Measurements from ENCODE around the gene KIF4A. TPM values are rescaled to one million over a fixed set of nuclear protein-coding genes. Genes with fewer than 3 reads are reported as not detected.
A peak's percentile ranks its signal among the peaks of the same experiment; 100 is the strongest.

Gene KIF4A, protein sequence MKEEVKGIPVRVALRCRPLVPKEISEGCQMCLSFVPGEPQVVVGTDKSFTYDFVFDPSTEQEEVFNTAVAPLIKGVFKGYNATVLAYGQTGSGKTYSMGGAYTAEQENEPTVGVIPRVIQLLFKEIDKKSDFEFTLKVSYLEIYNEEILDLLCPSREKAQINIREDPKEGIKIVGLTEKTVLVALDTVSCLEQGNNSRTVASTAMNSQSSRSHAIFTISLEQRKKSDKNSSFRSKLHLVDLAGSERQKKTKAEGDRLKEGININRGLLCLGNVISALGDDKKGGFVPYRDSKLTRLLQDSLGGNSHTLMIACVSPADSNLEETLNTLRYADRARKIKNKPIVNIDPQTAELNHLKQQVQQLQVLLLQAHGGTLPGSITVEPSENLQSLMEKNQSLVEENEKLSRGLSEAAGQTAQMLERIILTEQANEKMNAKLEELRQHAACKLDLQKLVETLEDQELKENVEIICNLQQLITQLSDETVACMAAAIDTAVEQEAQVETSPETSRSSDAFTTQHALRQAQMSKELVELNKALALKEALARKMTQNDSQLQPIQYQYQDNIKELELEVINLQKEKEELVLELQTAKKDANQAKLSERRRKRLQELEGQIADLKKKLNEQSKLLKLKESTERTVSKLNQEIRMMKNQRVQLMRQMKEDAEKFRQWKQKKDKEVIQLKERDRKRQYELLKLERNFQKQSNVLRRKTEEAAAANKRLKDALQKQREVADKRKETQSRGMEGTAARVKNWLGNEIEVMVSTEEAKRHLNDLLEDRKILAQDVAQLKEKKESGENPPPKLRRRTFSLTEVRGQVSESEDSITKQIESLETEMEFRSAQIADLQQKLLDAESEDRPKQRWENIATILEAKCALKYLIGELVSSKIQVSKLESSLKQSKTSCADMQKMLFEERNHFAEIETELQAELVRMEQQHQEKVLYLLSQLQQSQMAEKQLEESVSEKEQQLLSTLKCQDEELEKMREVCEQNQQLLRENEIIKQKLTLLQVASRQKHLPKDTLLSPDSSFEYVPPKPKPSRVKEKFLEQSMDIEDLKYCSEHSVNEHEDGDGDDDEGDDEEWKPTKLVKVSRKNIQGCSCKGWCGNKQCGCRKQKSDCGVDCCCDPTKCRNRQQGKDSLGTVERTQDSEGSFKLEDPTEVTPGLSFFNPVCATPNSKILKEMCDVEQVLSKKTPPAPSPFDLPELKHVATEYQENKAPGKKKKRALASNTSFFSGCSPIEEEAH
- total RNA-seq (2011; cell fraction: chromatin; rRNA removed; ENCODE audit: low replicate concordance) = 20.6 and 48.9 TPM in 2 replicates
- 17.0 and 22.0 TPM in 2 replicates for total RNA-seq (2011; cell fraction: nucleolus; rRNA removed)
- 20.2 and 25.5 TPM in 2 replicates for total RNA-seq (2011; cell fraction: nucleoplasm; rRNA removed)
- total RNA-seq (2014; rRNA removed) (26.7 and 27.3 TPM in 2 replicates), total RNA-seq (2014; rRNA removed; fragmentation: Illumina TruSeq; extraction: Trizol) (35.9 and 38.3 TPM in 2 replicates), total RNA-seq (2015; rRNA removed; fragmentation: Illumina TruSeq; extraction: Trizol) (36.2 and 40.0 TPM in 2 replicates), total RNA-seq (2021) (35.4 and 40.3 TPM in 2 replicates), polyA plus RNA-seq (2011; rRNA removed) (27.9 and 42.7 TPM in 2 replicates), polyA plus RNA-seq (2014; fragmentation: Illumina TruSeq; extraction: Trizol) (36.8 and 42.0 TPM in 2 replicates), polyA plus RNA-seq (2014; fragmentation: Nextera tagmentation; extraction: Ambion mirVana) (10 to 100 TPM; 13.0 to 24.6 TPM), polyA plus RNA-seq (2014; rRNA removed) (27.2 and 30.2 TPM in 2 replicates), polyA minus RNA-seq (2011; rRNA and poly(A)+ RNA removed) (52.0 and 63.4 TPM in 2 replicates), Bru-seq, nascent RNA (percentile 70 among the genes with signal in this experiment), BruChase-seq, experiment 1, labeled RNA remaining after a 2-hour chase (percentile 75 among the genes with signal in this experiment), BruChase-seq, experiment 2, labeled RNA remaining after a 6-hour chase (percentile 77 among the genes with signal in this experiment)
- 11.0 and 16.8 TPM in 2 replicates for polyA plus RNA-seq (2011; cell fraction: cytosol; rRNA removed)
- polyA plus RNA-seq (2011; cell fraction: nucleus; rRNA removed) = 15.6 and 16.9 TPM in 2 replicates
- 24.9 and 27.8 TPM in 2 replicates for polyA plus RNA-seq (2012)
- polyA minus RNA-seq (2011; cell fraction: cytosol; rRNA and poly(A)+ RNA removed) = 14.4 and 18.4 TPM in 2 replicates
- 14.7 and 22.2 TPM in 2 replicates for polyA minus RNA-seq (2011; cell fraction: nucleus; rRNA and poly(A)+ RNA removed)
- long read RNA-seq, experiment 1, full-length matches to known transcripts = 83 of 169 reads
- long read RNA-seq, experiment 1, partial matches to known transcripts = 57 of 169 reads
- long read RNA-seq, experiment 1, other reads (novel, unspliced or antisense) = 29 of 169 reads
- long read RNA-seq, experiment 2, full-length matches to known transcripts = 4 of 43 reads
- long read RNA-seq, experiment 2, partial matches to known transcripts = 30 of 43 reads
- long read RNA-seq, experiment 2, other reads (novel, unspliced or antisense) = 9 of 43 reads
- long read RNA-seq, experiment 3, full-length matches to known transcripts = 3 of 30 reads
- long read RNA-seq, experiment 3, partial matches to known transcripts = 25 of 30 reads
- long read RNA-seq, experiment 3, other reads (novel, unspliced or antisense) = 2 of 30 reads

DNA sequence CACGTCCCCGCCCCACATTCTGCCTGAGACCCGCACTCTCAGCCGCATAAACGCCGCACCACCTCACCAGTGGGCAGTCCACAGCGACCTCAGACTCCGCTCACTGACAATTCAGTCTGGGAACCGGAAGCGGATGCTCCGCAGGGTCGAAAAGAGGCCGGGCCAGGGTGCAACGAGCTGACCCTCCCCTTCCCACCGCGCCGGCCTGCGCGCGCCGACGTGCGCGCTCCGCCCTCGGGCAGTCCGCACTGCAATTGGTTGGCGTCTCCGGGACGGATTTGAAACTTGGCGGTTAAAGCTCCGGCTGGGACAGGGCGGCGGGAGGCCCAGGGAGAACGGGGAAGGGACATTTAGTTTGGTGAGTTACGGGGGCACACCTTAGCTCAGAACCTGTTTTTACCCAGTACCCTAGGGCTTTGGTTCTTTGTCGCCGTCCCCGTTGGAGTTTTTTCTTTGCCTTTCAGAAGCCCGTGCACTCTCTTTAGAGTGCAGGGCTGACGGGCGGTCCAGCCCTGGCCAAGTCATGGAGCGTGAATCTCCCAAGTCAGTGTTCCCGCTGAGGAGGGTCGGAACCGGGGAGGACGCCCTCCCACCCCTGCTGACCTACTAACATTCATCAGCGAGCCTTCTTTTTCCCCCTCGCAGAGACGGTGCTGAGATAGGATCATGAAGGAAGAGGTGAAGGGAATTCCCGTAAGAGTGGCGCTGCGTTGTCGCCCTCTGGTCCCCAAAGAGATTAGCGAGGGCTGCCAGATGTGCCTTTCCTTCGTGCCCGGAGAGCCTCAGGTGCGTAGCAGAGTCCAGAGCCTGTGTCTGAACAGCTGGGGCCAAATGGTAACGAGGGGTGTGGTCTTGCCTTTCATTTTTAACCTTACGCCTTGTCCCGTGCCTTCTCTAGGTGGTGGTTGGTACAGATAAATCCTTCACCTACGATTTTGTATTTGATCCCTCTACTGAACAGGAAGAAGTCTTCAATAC lies at the start of gene KIF4A, which contains the start of gene PDZD11:
Gene KIF4A (plus strand): TSS at position 312 of the 978 bp plus-strand sequence. CDS start 355 bp downstream, at position 667.
Gene PDZD11 (minus strand): TSS at position 135 of the 978 bp plus-strand sequence. CDS start 586 bp downstream, outside the sequence.
- H3K4me1 ChIP-seq (replicated peaks in 1 of 2; ENCODE audit: control insufficient read depth in 2 of 2, insufficient read depth in 2 of 2, low read length in 2 of 2) = no peaks in the 10 kb centered on the region; a peak in 1 of 5 replicates
- CTCF ChIA-PET (ENCODE audit: low intra/inter-chr PET ratio) = no interaction called here
- ATAC-seq = peak; percentile 100
- H2AFZ ChIP-seq (ENCODE audit: low read depth, low read length) = peak within 1 kb of the TSS; percentile 79
- WGBS (ENCODE audit: insufficient coverage, low coverage, missing lambda C conversion rate) = under 1% methylated on average over 41 of the region's 62 CpGs
- H3K27me3 ChIP-seq (ENCODE audit: control insufficient read depth in 2 of 2, insufficient read depth in 2 of 2, low read length in 2 of 2) = no peaks in the 10 kb centered on the region
- H3K79me2 ChIP-seq (ENCODE audit: control insufficient read depth, insufficient read depth, low read length) = peaks cover 44% of the 10 kb centered on the region
- H3K36me3 ChIP-seq (ENCODE audit: control insufficient read depth, insufficient read depth, low read length) = peaks cover 45% of the 10 kb centered on the region
- no peaks in the 10 kb centered on the region for H3K9me3 ChIP-seq (replicated peaks; ENCODE audit: control insufficient read depth, insufficient read depth, low read depth, low read length)
- DNase-seq (ENCODE audit: extremely low read depth in 1 of 4, low spot score in 3 of 4) = peak; percentile 89 to 95 (median 91)
- H3K4me3 ChIP-seq = peak within 1 kb of the TSS; percentile 78
- H3K27ac ChIP-seq (ENCODE audit: extremely low read depth, low read depth, low read length) = peak within 1 kb of the TSS; percentile 91
- in situ Hi-C loops (cut with MboI) = no loop called here
- H3K4me2 ChIP-seq (ENCODE audit: insufficient read depth, low read length) = peak within 1 kb of the TSS; percentile 82
- TSS peak; percentile 64 for BruUV-seq (replicated peaks)
- no peaks in the 10 kb centered on the region for H4K20me1 ChIP-seq (replicated peaks; ENCODE audit: control insufficient read depth, insufficient read depth, low read length)
- intact Hi-C loops (cut with micrococcal nuclease) = no loop called here
- H3K9me1 ChIP-seq (ENCODE audit: control insufficient read depth, insufficient read depth, low read length) = no peaks in the 10 kb centered on the region
- peak within 1 kb of the TSS; percentile 91 to 96 for H3K9ac ChIP-seq (ENCODE audit: insufficient read depth in 1 of 2, low read depth in 2 of 2, low read length in 2 of 2)
- POLR2A ChIA-PET = interaction anchor here (0.6 to 1.6 kb wide), 3 partner anchors 10 to 66 kb away, joined by 3 to 13 read pairs (median 8); no protein-coding TSS in a partner anchor
- FAIRE-seq = peak; percentile 92
- TF ChIP-seq SIN3A (IDR thresholded peaks at IDR 0.05; ENCODE audit: borderline replicate concordance in 2 of 2, control insufficient read depth in 1 of 2, low read depth in 2 of 2, low read length in 2 of 2) = peak; percentile 30 to 87; a peak in 2 of 4 replicates

Data from K562 (cell line).